NCI-H2227 treated with DMSO at 0.1 percent for 48 hours (cell line): ENCODE data around the gene ARID3B.

Experiments used
- DNase-seq: peaks from one replicate; lab custom pipeline; 2025; lab: John Stamatoyannopoulos, UW

The ARID3B gene

GRCh38 chr15:74642734-74643664 lies 102.0 kb downstream of the ARID3B start:
- peak; percentile 26 for DNase-seq

GRCh38 chr15:74643665-74644204 lies 102.7 kb downstream of the ARID3B start:
- no peak for DNase-seq

DNA sequence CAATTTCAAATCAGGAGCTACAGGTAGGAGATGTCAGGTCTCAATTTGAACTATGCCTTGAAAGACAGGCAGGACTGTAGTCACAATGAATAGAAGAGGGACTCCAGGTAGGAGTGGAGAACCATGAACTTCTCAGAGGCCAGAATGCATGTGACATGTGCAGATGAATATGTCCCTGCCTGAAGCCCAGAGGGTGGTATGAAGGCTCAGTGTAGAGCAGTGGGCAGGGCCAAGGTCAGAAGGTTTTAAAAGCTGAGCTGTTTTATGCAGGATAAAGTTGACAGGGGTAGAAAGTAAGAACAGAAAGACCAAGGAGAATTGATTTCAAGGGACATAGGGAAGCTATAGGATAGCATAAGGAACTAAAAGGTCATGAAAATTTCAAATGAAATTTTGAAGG lies 105.5 kb downstream of the ARID3B start:
- no peak for DNase-seq
